ENCODE results near the gene AMOTL2.

The AMOTL2 gene

GRCh38 chr3:134364936-134365765, 9.1 kb downstream of the AMOTL2 start:
- DNase-seq, result no peak

GRCh38 chr3:134364061-134364935, 9.9 kb downstream of the AMOTL2 start:
- DNase-seq, result no peak

- DNase-seq, result no peak
These were observed 10.9 kb downstream of the AMOTL2 start for GRCh38 chr3:134363381-134363755.

- no peak for DNase-seq
These were observed 11.4 kb downstream of the AMOTL2 start for GRCh38 chr3:134362670-134363380.

GRCh38 chr3:134362221-134362620, 12.0 kb downstream of the AMOTL2 start:
- DNase-seq, result no peak

GRCh38 chr3:134361162-134361835, 12.9 kb downstream of the AMOTL2 start:
- DNase-seq, result no peak

GRCh38 chr3:134360046-134360445, 14.2 kb downstream of the AMOTL2 start:
- DNase-seq, result no peak

- DNase-seq, result peak in 1 of 2 experiments; percentile 65
These were observed 14.9 kb downstream of the AMOTL2 start for GRCh38 chr3:134359121-134360010.

- no peak for DNase-seq
These were observed 16.1 kb downstream of the AMOTL2 start for GRCh38 chr3:134357914-134358811.

- no peak for DNase-seq
These were observed 16.9 kb downstream of the AMOTL2 start for GRCh38 chr3:134357261-134357913.

- DNase-seq, result no peak
These were observed 17.7 kb downstream of the AMOTL2 start for GRCh38 chr3:134356411-134357040.

GRCh38 chr3:134355416-134355815, 18.8 kb downstream of the AMOTL2 start:
- DNase-seq, result no peak

- no peak for DNase-seq
These were observed 19.5 kb downstream of the AMOTL2 start for GRCh38 chr3:134354612-134355251.

- no peak for DNase-seq
These were observed 20.2 kb downstream of the AMOTL2 start for GRCh38 chr3:134353831-134354611.

GRCh38 chr3:134353171-134353825, 20.9 kb downstream of the AMOTL2 start:
- DNase-seq, result no peak

GRCh38 chr3:134352031-134352671, 22.1 kb downstream of the AMOTL2 start:
- no peak for DNase-seq

- DNase-seq, result no peak
These were observed 22.8 kb downstream of the AMOTL2 start for GRCh38 chr3:134351427-134351826.

Measured in cerebellar nuclear complex (tissue), 1 donor.